NCI-H2227 (cell line): ENCODE results near the gene F8A2.
"Not testable (repeated sequence)": the region's sequence is repeated elsewhere in the genome, so short reads cannot be mapped to it uniquely, and the experiment has no call there.

Experiments used
- DNase-seq: peaks from one replicate; lab custom pipeline; 2025; ENCODE audit not compliant: unreplicated experiment; lab: John Stamatoyannopoulos, UW

The F8A2 gene

DNA sequence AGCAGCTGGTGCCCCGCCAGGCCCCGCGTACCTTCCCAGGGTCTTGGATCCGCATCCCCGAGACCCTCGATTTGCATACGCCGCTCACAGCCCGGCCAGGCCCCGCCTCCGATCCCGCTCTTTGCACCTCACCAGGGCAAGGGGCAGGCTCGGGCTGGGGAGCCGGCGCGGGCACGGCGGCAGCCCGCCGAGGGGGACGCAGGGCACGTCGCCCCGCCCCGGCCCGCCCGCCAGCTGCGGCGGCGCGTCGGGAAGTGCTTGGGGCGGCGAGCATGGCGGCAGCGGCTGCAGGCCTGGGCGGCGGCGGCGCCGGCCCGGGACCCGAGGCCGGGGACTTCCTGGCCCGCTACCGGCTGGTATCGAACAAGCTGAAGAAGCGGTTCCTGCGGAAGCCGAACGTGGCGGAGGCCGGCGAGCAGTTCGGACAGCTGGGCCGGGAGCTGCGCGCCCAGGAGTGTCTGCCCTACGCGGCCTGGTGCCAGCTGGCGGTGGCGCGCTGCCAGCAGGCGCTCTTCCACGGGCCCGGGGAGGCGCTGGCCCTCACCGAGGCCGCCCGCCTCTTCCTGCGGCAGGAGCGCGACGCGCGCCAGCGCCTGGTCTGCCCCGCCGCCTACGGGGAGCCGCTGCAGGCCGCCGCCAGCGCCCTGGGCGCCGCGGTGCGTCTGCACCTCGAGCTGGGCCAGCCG lies at the start of gene F8A2:
TSS of gene F8A2 (plus strand) at position 253 of the 686 bp plus-strand sequence. CDS start at position 273, 20 bp downstream.
- not testable (repeated sequence) for DNase-seq

- no peak for DNase-seq
Observed at GRCh38 chrX:155333544-155334100, 48.3 kb upstream of the F8A2 start.

GRCh38 chrX:155334486-155335336 lies 47.2 kb upstream of the F8A2 start, which contains the start of gene CLIC2:
TSS of gene CLIC2 (minus strand) at chrX:155334614. CDS start at chrX:155334427, 187 bp downstream.
- no peak for DNase-seq

DNA sequence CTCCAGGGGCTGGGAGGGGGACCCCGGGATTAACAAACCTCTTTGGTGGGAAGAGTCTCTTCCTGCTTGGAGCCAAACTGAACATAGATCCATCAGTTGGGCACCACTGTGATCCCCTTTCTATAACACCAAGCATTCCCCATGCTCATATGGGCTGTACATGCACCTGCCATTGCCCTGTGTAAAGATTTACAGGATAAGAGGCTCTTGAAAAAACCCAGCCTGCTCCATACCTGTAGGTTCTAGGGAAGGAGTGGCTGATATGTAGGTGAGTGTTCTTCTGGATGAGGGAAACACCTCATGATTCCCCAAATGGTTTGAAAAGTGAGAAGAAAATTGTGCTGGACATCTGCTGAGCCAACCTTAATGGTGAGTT lies 46.6 kb upstream of the F8A2 start:
- not testable (repeated sequence) for DNase-seq

- not testable (repeated sequence) for DNase-seq
Observed at GRCh38 chrX:155345689-155346088, 36.2 kb upstream of the F8A2 start.

DNA sequence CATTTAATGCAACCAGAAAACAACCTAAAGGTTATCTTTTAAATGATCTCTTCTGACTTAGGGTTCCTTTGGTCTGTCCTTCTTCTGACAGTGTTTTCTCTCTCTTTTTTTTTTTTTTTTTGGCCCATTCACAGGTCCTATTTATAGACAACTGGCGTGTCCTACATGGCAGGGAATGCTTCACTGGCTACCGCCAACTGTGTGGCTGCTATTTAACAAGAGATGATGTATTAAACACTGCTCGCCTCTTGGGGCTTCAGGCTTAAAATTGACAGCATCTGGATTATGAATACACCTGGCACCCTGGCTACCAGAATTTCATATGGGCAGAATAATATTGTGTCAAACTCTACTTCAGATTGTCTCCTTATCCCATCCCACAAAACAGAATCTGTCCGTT lies 32.4 kb upstream of the F8A2 start:
- DNase-seq, result not testable (repeated sequence)

DNA sequence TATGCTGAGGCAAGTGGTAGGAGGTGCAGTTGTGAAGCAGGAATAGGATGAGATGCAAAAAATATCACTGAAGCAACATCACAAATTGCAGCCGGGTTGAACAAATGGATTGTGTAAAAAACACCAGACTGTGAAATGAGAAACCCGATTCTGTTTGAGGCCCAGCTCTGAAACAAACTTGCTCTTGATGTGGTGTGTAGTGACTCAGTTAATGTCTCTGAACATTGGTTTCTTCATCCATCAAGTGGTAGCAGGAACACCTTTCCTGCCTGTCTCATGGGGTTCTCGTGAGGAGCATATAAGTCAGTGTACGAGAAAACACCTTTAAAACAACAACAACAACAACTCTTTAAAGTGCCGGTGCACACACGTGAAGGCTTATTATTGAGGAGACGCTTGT lies 18.2 kb upstream of the F8A2 start:
- DNase-seq, result not testable (repeated sequence)

- not testable (repeated sequence) for DNase-seq
Observed at GRCh38 chrX:155373777-155374458, 8.0 kb upstream of the F8A2 start.

DNA sequence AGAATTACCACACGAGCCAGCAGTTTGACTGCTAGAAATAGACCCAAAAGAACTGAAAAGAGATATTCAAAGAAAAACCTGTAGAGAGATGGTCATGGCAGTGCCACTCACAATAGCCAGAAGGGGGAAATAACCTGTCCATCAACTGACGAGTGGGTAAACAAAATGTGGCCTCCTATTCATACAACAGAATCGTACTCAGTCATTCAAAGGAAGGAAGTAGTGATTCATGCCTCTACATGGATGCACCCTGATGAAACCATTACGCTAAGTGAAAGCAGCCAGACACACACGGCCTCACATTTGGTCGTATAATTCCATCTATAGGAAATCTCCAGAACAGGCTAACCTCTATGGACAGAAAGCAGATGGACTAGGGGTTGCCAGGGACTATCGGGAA lies 2.1 kb upstream of the F8A2 start:
- DNase-seq, result not testable (repeated sequence)

- DNase-seq, result not testable (repeated sequence)
Observed at GRCh38 chrX:155382529-155382967, 653 bp downstream of the F8A2 start.

DNA sequence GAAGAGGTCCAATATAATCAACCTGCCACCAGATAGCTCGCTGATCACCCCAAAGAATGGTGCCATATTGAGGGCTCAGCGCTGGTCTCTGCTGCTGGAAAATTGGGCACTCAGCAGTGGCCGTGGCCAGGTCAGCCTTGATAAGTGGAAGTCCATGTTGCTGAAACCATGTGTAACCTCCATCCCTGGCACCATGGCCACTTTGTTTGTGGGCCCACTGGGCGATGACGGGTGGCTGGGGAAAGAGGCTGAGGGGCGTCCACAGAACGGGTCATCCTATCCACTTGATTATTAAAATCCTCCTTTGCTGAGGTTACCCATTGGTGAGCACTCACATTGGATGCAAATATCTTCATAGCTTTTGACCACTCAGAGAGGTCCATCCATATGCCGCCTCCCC lies 7.7 kb downstream of the F8A2 start:
- DNase-seq, result no peak

DNA sequence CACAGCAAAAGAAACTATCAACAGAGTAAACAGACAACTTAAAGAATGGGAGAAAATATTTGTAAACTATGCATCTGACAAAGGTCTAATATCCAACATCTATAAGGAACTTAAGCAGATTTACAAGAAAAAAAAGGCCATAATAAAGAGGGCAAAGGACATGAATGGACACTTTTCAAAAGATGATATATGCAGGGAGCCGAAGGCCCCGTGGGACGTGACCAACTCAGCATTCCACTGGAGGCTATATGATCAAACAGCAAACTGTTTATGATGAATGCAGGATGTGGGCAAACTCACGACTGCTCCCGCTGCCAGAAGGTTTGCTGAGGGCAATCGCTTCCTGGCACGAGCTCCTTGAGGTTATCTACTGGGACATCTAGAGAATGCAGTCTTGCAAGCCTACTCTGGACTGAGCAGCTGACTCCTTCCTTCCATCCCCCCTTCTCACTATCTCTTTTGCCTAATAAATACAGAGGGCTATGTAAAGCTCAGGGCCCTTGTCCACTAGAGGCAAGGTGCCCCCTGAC lies 12.9 kb downstream of the F8A2 start:
- DNase-seq, result not testable (repeated sequence)

DNA sequence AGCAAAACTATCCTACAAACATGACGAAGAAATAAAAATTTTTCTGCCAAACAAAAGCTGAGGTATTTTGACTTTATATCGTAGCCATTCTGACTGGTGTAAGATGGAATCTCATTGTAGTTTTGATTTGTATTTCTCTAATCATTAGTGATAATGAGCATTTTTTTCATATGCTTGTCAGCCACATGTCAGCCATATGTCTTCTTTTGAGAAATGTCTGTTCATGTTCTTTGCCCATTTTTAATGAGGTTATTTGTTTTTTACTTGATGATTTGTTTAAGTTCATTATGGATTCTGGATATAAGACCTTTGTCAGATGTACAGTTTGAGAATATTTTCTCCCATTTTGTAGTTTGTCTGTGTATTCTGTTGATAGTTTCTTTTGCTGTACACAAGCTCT lies 24.5 kb downstream of the F8A2 start:
- no peak for DNase-seq

GRCh38 chrX:155417769-155418168 lies 35.9 kb downstream of the F8A2 start:
- no peak for DNase-seq
